SU-DHL-6 (cell line): ENCODE data around the gene PRR33.

Source experiments
- CTCF ChIP-seq: fragments of 200-600 bp; sonication (generic); IDR thresholded peaks from one replicate; pipeline ENCODE4 v1.5.1; 2017; ENCODE audit warnings: antibody characterized with exemption, mild to moderate bottlenecking, low read length, moderate library complexity; ENCODE audit not compliant: insufficient read depth, poor library complexity, severe bottlenecking
- EZH2phosphoT487 ChIP-seq: fragments of 200-600 bp; sonication (generic), shearing (Covaris generic); conservative IDR thresholded peaks from 2 replicates; pipeline ENCODE4 v1.6.1; 2018; ENCODE audit warnings: mild to moderate bottlenecking, antibody characterized with exemption, low read length, moderate library complexity, mixed read lengths

GRCh38 chr11:1916986-1917522, 25.4 kb upstream of the PRR33 start:
- TF ChIP-seq CTCF = no peak
- no peak for TF ChIP-seq EZH2phosphoT487
